Jurkat, Clone E6-1 (cell line): ENCODE results near the gene AP3B1. TPM values are rescaled to one million over a fixed set of nuclear protein-coding genes. Genes with fewer than 3 reads are reported as not detected.
A peak's percentile ranks its signal among the peaks of the same experiment; 100 is the strongest.

Source experiments
- DNase-seq: peaks from one replicate; pipeline ENCODE4 v3.0.0-alpha.2; 2011; ENCODE audit warnings: low read depth, low spot score
- H3K4me3 ChIP-seq: 2 replicates; pipeline ENCODE4 v1.5.1; 2011; ENCODE audit warnings: mild to moderate bottlenecking, low read length, control low read depth, moderate library complexity
- polyA plus RNA-seq: library from polyadenylated mRNA; unstranded; fragments of >200 nt; gene quantifications from one replicate; pipeline ENCODE4 v1.2.1, GENCODE V29; 2012; ENCODE audit warnings: missing spikeins; ENCODE audit not compliant: insufficient read length, insufficient read depth

The AP3B1 gene
- polyA plus RNA-seq: 17.7 TPM

- peak; percentile 93 for DNase-seq
- peak within 1 kb of the TSS; percentile 90 for H3K4me3 ChIP-seq
Measured at GRCh38 chr5:78294248-78295034, at the start of gene AP3B1. Gene AP3B1 (minus strand): TSS chr5:78294698. CDS start chr5:78294579, 119 bp downstream.

- no peak for DNase-seq
- H3K4me3 ChIP-seq: no peak overlapping the region
Measured at GRCh38 chr5:78341440-78341839, 46.9 kb upstream of the AP3B1 start.

GRCh38 chr5:78339617-78340436, 45.3 kb upstream of the AP3B1 start:
- H3K4me3 ChIP-seq: no peak overlapping the region
- DNase-seq: no peak

GRCh38 chr5:78336698-78337097, 42.2 kb upstream of the AP3B1 start:
- no peak overlapping the region for H3K4me3 ChIP-seq

GRCh38 chr5:78335976-78336375, 41.5 kb upstream of the AP3B1 start:
- no peak for DNase-seq
- no peak overlapping the region for H3K4me3 ChIP-seq

More at GRCh38 chr5:78336698-78337097, 42.2 kb upstream of the AP3B1 start:
- DNase-seq: no peak

GRCh38 chr5:78334811-78335210, 40.3 kb upstream of the AP3B1 start:
- DNase-seq: no peak
- H3K4me3 ChIP-seq: no peak overlapping the region

GRCh38 chr5:78331523-78332080, 37.1 kb upstream of the AP3B1 start:
- no peak for DNase-seq
- no peak overlapping the region for H3K4me3 ChIP-seq

- no peak overlapping the region for H3K4me3 ChIP-seq
- DNase-seq: peak; percentile 25
Measured at GRCh38 chr5:78328585-78329173, 34.2 kb upstream of the AP3B1 start.

- H3K4me3 ChIP-seq: no peak overlapping the region
- no peak for DNase-seq
Measured at GRCh38 chr5:78327761-78328510, 33.4 kb upstream of the AP3B1 start.

- H3K4me3 ChIP-seq: no peak overlapping the region
Measured at GRCh38 chr5:78326930-78327329, 32.4 kb upstream of the AP3B1 start.

GRCh38 chr5:78323241-78323640, 28.7 kb upstream of the AP3B1 start:
- H3K4me3 ChIP-seq: no peak overlapping the region
- no peak for DNase-seq

More at GRCh38 chr5:78326930-78327329, 32.4 kb upstream of the AP3B1 start:
- DNase-seq: no peak

GRCh38 chr5:78320401-78320800, 25.9 kb upstream of the AP3B1 start:
- DNase-seq: peak; percentile 34
- no peak overlapping the region for H3K4me3 ChIP-seq

GRCh38 chr5:78318337-78318736, 23.8 kb upstream of the AP3B1 start:
- no peak overlapping the region for H3K4me3 ChIP-seq
- no peak for DNase-seq

- no peak overlapping the region for H3K4me3 ChIP-seq
- no peak for DNase-seq
Measured at GRCh38 chr5:78317515-78317914, 23.0 kb upstream of the AP3B1 start.

- no peak for DNase-seq
- no peak overlapping the region for H3K4me3 ChIP-seq
Measured at GRCh38 chr5:78308703-78309102, 14.2 kb upstream of the AP3B1 start.

- DNase-seq: peak; percentile 32
- no peak overlapping the region for H3K4me3 ChIP-seq
Measured at GRCh38 chr5:78300464-78301045, 6.1 kb upstream of the AP3B1 start.

- H3K4me3 ChIP-seq: peak overlapping the region; percentile 90
- no peak for DNase-seq
Measured at GRCh38 chr5:78295035-78295961, 800 bp upstream of the AP3B1 start.
